Ovary (tissue), 9 donors: Measurements from ENCODE around the gene ATP2B2. TPM values are rescaled to one million over a fixed set of nuclear protein-coding genes. Genes with fewer than 3 reads are reported as not detected.

Experiments used
- DNase-seq, 5 donors: peaks; one replicate each; pipeline ENCODE4 v3.0.0-alpha.2; 2019 to 2020
- H3K27ac ChIP-seq, 2 donors: fragments of 200-600 bp; one replicate each; pipeline versions ENCODE4 v1.5.1 to v1.8.0; 2019 to 2022
- H3K27me3 ChIP-seq: fragments of 200-600 bp; one replicate; pipeline ENCODE4 v1.8.0; 2022
- H3K36me3 ChIP-seq: fragments of 200-600 bp; sonication (generic); one replicate; pipeline ENCODE4 v1.5.1; 2019
- H3K4me1 ChIP-seq: one replicate; pipeline ENCODE4 v1.8.1; 2013; ENCODE audit warnings: mild to moderate bottlenecking, moderate library complexity; ENCODE audit not compliant: insufficient read depth
- H3K4me3 ChIP-seq: fragments of 200-600 bp; sonication (generic); one replicate; pipeline ENCODE4 v1.5.1; 2017
- H3K9me3 ChIP-seq, 2 donors: fragments of 200-600 bp in 1 of 2; sonication (generic) in 1 of 2; one replicate each; pipeline versions ENCODE4 v1.5.1 to v1.8.1; 2013 to 2019; ENCODE audit warnings: mild to moderate bottlenecking in 1 of 2, moderate library complexity in 1 of 2
- CTCF ChIP-seq, 3 donors: fragments of 450-650 bp in 2 of 3; fragments of 200-600 bp in 1 of 3; IDR thresholded peaks; one replicate each; pipeline versions ENCODE4 v1.5.1 to v1.8.0; 2016 to 2022; ENCODE audit warnings: antibody characterized with exemption in 3 of 3, mild to moderate bottlenecking in 1 of 3
- EP300 ChIP-seq: sonication (generic); formaldehyde crosslinking; IDR thresholded peaks from one replicate; pipeline ENCODE4 v1.6.1; 2017; ENCODE audit warnings: antibody characterized with exemption
- POLR2A ChIP-seq: fragments of 450-650 bp; IDR thresholded peaks from one replicate; pipeline ENCODE4 v1.6.1; 2017; ENCODE audit warnings: antibody characterized with exemption, mild to moderate bottlenecking, moderate library complexity
- WGBS, 3 donors: extraction: QIAGEN DNeasy Blood & Tissue Kit in 1 of 3; methylation state at CpG; one replicate each; pipeline versions ENCODE4 v1.1.5 to v1.1.7; 2013 to 2017; 5-methylcytosine and 5-hydroxymethylcytosine counted together
- intact Hi-C, 4 donors: fragments of 100-400 bp; cut with DNase I; formaldehyde crosslinking; loops; one replicate each; pipeline versions ENCODE4 v1.11.0 to v1.15.1; 2022 to 2023
- polyA plus RNA-seq, 2 donors: library from polyadenylated mRNA; stranded (reverse); fragments of 200-250 nt in 1 of 2; fragments of 350-450 nt in 1 of 2; fragmentation: Illumina TruSeq in 1 of 2; extraction: RNeasy Lipid Tissue Mini Kit (QIAGEN cat#74804) in 1 of 2; gene quantifications; one replicate each; pipeline ENCODE4 v1.2.3, GENCODE V29; 2013 to 2014
- total RNA-seq, 7 donors: library from RNA; depleted of rRNA in 2 of 7; stranded (reverse); fragments of >200 nt in 2 of 7; fragmentation: NEBNext Ultra II Directional in 3 of 7; extraction: Animal tissue kit (Norgen Biotek cat#: 25700) in 3 of 7; gene quantifications; one replicate each; pipeline versions ENCODE4 v1.1.0 to v1.2.4, GENCODE V29; 2016 to 2023
- donor health status: DM: no; HTN: no; CAD: no; lungs with moderate emphysema.
- donor health status: DM: no; HTN: no; CAD: no.
- donor health status: Bipolar disorder and iron deficiency.
- donor health status: DM: yes; HTN: yes; CAD: no.
- donor health status: DM: no; HTN: no; CAD: no.
- donor health status: DM: yes; HTN: yes; CAD: no.

ATP2B2 gene
- total and polyA plus RNA-seq, 9 donors = 0.05 to 11.6 (median 0.52) TPM; not detected in 2

GRCh38 chr3:10428406-10429091 is 76.8 kb downstream of the ATP2B2 start:
- no peak for DNase-seq

GRCh38 chr3:10426346-10427220 is 78.8 kb downstream of the ATP2B2 start:
- 64 to 73% (median 67%) methylated on average over 15 of the region's 15 CpGs for WGBS, 3 donors
- intact Hi-C loops = no loop called here
- Histone ChIP-seq H3K9me3 (no peaks in the 10 kb centered on the region), H3K4me1 (no peaks in the 10 kb centered on the region), H3K36me3 (no peaks in the 10 kb centered on the region), H3K27me3 (no peaks in the 10 kb centered on the region), H3K27ac (no peak overlapping the region), H3K4me3 (no peak overlapping the region)
- TF ChIP-seq CTCF (IDR thresholded peaks at IDR 0.05) (no peak), POLR2A (no peak), EP300 (no peak)
- DNase-seq = no peak

More at GRCh38 chr3:10428406-10429091, 76.8 kb downstream of the ATP2B2 start:
- Histone ChIP-seq H3K4me1 (no peaks in the 10 kb centered on the region), H3K27ac (no peak overlapping the region), H3K27me3 (no peaks in the 10 kb centered on the region), H3K4me3 (no peak overlapping the region), H3K36me3 (no peaks in the 10 kb centered on the region), H3K9me3 (no peaks in the 10 kb centered on the region)
- TF ChIP-seq EP300 (no peak), POLR2A (no peak), CTCF (IDR thresholded peaks at IDR 0.05) (no peak)
- WGBS, 3 donors = 49 to 56% (median 53%) methylated on average over 12 of the region's 12 CpGs
- intact Hi-C loops = no loop called here

- Histone ChIP-seq H3K4me1 (no peaks in the 10 kb centered on the region), H3K36me3 (no peaks in the 10 kb centered on the region), H3K9me3 (no peaks in the 10 kb centered on the region), H3K27ac (no peak overlapping the region), H3K27me3 (no peaks in the 10 kb centered on the region), H3K4me3 (no peak overlapping the region)
- intact Hi-C loops = no loop called here
- WGBS, 3 donors = 73 to 79% (median 75%) methylated on average over 14 of the region's 14 CpGs
- TF ChIP-seq CTCF (IDR thresholded peaks at IDR 0.05) = no peak
- TF ChIP-seq POLR2A = no peak
- no peak for TF ChIP-seq EP300
- no peak for DNase-seq
Measured at GRCh38 chr3:10423171-10423882, 82.1 kb downstream of the ATP2B2 start.

- 67 to 72% (median 71%) methylated on average over 5 of the region's 5 CpGs for WGBS, 3 donors
- no peak for DNase-seq
- intact Hi-C loops = no loop called here
Measured at GRCh38 chr3:10421996-10422395, 83.4 kb downstream of the ATP2B2 start.

More at GRCh38 chr3:10421996-10422395, 83.4 kb downstream of the ATP2B2 start:
- Histone ChIP-seq H3K9me3 (no peaks in the 10 kb centered on the region), H3K27ac (no peak overlapping the region), H3K27me3 (no peaks in the 10 kb centered on the region), H3K4me1 (no peaks in the 10 kb centered on the region), H3K36me3 (no peaks in the 10 kb centered on the region), H3K4me3 (no peak overlapping the region)
- TF ChIP-seq POLR2A (no peak), EP300 (no peak), CTCF (IDR thresholded peaks at IDR 0.05) (no peak)
